Ectodermal cell (in vitro differentiated cells): ENCODE data around the gene OR14A16.

Source experiments
- H3K27ac ChIP-seq: 2 replicates; pipeline ENCODE4 v1.7.0; 2013; ENCODE audit warnings: mild to moderate bottlenecking, low read depth, low read length; ENCODE audit not compliant: insufficient read depth, poor library complexity, severe bottlenecking
- H3K27me3 ChIP-seq: 2 replicates; pipeline ENCODE4 v1.7.0; 2013; ENCODE audit warnings: mild to moderate bottlenecking, low read length; ENCODE audit not compliant: insufficient read depth, control insufficient read depth, poor library complexity, severe bottlenecking
- H3K36me3 ChIP-seq: one replicate; pipeline ENCODE4 v1.7.0; 2013; ENCODE audit warnings: low read length; ENCODE audit not compliant: control insufficient read depth, insufficient read depth
- H3K4me1 ChIP-seq: one replicate; pipeline ENCODE4 v1.7.0; 2013; ENCODE audit warnings: low read length; ENCODE audit not compliant: control insufficient read depth, insufficient read depth
- H3K4me3 ChIP-seq: 2 replicates; pipeline ENCODE4 v1.7.0; 2013; ENCODE audit warnings: low read depth, low read length, control low read depth; ENCODE audit not compliant: insufficient read depth
- H3K9me3 ChIP-seq: 2 replicates; pipeline ENCODE4 v1.7.0; 2013; ENCODE audit warnings: mild to moderate bottlenecking, low read length, moderate library complexity; ENCODE audit not compliant: control insufficient read depth
- WGBS, 2 experiments: methylation state at CpG; one replicate each; pipeline ENCODE4 v1.1.7; 2013; ENCODE audit warnings: missing lambda C conversion rate in 2 of 2; 5-methylcytosine and 5-hydroxymethylcytosine counted together

Gene OR14A16

DNA sequence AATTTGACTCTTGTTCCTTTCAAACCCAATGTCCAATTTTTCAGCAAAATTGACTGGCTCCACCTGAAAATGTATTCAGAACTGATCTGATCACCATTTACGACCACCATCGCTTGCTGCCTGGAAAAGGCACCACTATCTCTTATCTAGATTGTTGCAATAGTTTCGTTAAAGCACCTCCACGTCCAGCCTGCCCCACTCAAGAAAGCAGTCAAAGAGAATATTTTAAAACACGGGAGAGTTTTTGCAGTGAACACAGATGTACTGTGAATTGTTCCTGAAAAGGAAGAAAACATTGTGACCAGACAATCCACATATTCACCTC is 21.7 kb upstream of the OR14A16 start:
- WGBS, 2 experiments, result 85 to 92% methylated on average over 5 of the region's 5 CpGs
- no peaks in the 10 kb centered on the region for H3K9me3 ChIP-seq
- no peaks in the 10 kb centered on the region for H3K4me1 ChIP-seq
- H3K4me3 ChIP-seq, result no peak overlapping the region
- H3K27me3 ChIP-seq, result no peaks in the 10 kb centered on the region
- H3K36me3 ChIP-seq, result no peaks in the 10 kb centered on the region
- no peak overlapping the region for H3K27ac ChIP-seq

DNA sequence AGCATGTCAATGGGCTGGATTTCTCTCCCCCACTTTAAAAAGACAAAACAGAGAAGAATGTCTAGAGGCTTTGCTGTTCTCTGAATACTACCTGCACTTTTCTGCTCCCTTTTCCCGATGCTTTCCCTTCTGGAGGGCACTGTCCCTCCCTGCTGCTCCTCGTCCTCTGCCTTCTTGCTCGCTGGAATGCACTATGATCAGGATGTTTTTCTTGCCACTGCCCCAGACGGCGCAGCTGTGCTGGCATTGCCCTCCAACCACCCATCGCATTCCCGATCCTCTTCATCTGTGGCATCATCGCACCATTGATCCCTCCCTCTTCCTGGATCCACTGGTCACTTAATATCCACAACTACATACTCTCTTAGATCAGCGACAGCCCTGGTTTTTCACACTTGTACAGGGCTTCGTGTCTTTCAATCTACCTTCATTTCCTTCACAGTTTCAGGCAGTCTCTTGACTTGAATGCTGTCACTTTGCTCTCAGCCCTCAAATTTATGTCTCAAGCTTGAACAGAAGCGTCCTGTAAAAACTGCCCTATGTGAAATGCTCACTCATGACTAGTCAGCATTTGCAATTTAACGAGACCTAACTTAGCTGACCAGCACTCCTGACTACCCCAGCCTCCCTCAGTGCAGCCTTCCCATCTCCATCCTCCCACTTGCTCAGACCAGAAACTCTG is 21.2 kb upstream of the OR14A16 start:
- Histone ChIP-seq H3K9me3 (no peaks in the 10 kb centered on the region), H3K4me3 (no peak overlapping the region), H3K27ac (no peak overlapping the region), H3K4me1 (no peaks in the 10 kb centered on the region), H3K36me3 (no peaks in the 10 kb centered on the region), H3K27me3 (no peaks in the 10 kb centered on the region)
- WGBS, 2 experiments, result 80% methylated on average over 12 of the region's 12 CpGs

DNA sequence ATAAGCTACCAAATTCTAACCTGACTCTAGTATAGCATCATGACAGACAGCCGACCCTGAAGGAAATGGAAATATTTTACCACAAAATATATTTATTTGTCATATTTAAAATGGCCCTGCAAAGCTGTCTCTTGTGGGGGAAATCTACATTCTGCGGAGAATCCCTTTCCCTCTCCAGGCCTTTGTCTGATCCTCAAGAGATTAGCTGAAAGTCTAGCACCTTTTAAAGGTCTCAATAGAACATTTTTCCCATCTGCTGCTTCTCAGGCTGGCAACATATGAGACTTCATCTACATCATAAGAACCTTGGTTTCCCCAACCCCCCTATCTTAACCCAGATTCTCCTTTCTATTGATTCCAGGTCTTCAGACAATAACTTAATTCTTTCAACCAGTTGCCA is 19.5 kb upstream of the OR14A16 start:
- Histone ChIP-seq H3K27me3 (no peaks in the 10 kb centered on the region), H3K4me1 (no peaks in the 10 kb centered on the region), H3K4me3 (no peak overlapping the region), H3K9me3 (no peaks in the 10 kb centered on the region), H3K27ac (no peak overlapping the region), H3K36me3 (no peaks in the 10 kb centered on the region)
- 44 to 91% methylated on average over 1 to 2 of the region's 2 CpGs for WGBS, 2 experiments

DNA sequence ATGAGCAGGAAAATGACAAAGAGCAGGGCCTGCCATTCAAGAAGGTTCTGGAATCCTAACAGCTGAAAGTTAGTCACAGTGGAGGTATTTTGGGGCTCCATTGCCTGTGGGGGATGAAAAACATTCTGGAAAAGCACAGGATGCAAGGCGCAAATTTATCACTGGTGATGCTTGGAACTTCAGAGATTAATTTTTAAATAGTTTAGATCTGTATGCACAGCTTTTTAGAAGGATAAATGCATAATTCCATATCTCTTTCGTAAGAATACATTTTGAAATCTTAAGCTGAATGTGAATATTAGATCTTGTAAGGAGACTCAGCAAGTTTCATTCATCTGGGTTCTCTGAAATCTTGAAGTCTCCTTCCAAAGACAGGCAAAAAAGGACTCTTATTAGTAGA is 17.9 kb upstream of the OR14A16 start, which contains the start of gene OR11L1:
OR11L1 (minus strand) TSS at position 101 of the 400 bp plus-strand sequence; CDS start at position 101, 0 bp downstream.
- 89 to 95% methylated on average over 2 of the region's 2 CpGs for WGBS, 2 experiments
- no peaks in the 10 kb centered on the region for H3K36me3 ChIP-seq
- H3K27me3 ChIP-seq, result no peaks in the 10 kb centered on the region
- H3K4me1 ChIP-seq, result no peaks in the 10 kb centered on the region
- no peak within 1 kb of the TSS for H3K4me3 ChIP-seq
- H3K9me3 ChIP-seq, result no peaks in the 10 kb centered on the region
- H3K27ac ChIP-seq, result no peak within 1 kb of the TSS

DNA sequence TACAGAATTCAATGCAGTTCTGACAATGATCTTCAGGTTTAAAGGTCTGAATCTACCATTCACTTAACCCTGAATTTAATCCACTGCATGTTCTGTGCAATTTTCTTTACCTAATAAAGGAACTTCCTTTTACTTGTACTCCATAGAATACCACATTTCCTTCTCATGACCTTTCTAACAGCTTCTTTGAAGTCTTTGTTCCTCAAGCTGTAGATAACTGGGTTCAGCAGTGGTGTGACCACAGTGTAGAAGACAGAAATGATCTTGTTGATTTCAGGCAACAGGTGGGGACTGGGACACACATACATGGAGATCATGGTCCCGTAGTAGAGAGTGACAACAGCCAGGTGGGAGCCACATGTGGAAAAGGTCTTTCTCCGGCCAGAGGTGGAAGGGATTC is 16.9 kb upstream of the OR14A16 start:
- Histone ChIP-seq H3K4me1 (no peaks in the 10 kb centered on the region), H3K27me3 (no peaks in the 10 kb centered on the region), H3K9me3 (no peaks in the 10 kb centered on the region), H3K4me3 (no peak overlapping the region), H3K36me3 (no peaks in the 10 kb centered on the region), H3K27ac (no peak overlapping the region)
- 85 to 87% methylated on average over 2 of the region's 2 CpGs for WGBS, 2 experiments

DNA sequence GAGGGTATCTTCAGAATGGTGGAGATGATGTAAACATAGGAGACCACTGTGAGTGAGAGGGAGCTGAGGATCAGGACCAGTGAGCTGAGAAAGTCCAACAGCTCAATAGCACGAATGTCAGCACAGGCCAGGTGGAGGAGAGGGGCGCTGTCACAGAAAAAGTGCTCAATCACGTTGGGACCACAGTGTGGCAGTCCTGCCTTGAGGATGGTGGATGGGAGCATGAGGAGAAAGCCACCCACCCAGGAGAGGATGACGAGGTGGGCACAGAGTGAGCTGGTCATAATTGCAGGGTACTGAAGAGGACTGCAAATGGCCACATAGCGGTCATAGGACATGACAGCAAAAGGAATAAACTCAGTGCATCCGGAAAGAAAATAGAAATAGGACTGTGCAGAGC is 9.7 kb upstream of the OR14A16 start:
- Histone ChIP-seq H3K4me1 (no peaks in the 10 kb centered on the region), H3K36me3 (no peaks in the 10 kb centered on the region), H3K9me3 (no peaks in the 10 kb centered on the region), H3K27ac (no peak overlapping the region), H3K27me3 (no peaks in the 10 kb centered on the region), H3K4me3 (no peak overlapping the region)
- 56 to 60% methylated on average over 6 of the region's 6 CpGs for WGBS, 2 experiments

DNA sequence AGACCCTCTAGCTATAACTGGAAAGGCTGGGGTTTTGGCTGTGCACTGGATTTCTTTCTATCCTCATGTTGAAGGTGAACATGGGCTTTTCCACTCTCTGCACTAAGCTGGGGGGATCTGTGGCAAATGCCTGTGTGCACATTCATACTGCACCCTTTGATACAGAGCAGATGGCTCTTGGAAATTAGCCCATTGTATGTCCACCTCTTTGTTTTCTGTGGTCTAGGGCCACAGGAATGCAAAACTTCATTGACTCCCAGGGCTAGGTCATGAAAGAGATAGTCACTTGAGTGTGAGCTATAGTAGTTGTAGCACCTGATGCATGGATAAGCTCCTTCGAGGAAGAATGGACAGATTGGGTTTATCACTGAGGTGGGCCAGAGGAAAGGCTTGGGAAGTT is 5.7 kb upstream of the OR14A16 start:
- no peaks in the 10 kb centered on the region for H3K27me3 ChIP-seq
- H3K36me3 ChIP-seq, result no peaks in the 10 kb centered on the region
- H3K9me3 ChIP-seq, result no peaks in the 10 kb centered on the region
- WGBS, 2 experiments, result 0 to 2% methylated on average over 1 of the region's 1 CpG
- H3K27ac ChIP-seq, result no peak overlapping the region
- H3K4me3 ChIP-seq, result no peak overlapping the region
- no peaks in the 10 kb centered on the region for H3K4me1 ChIP-seq

DNA sequence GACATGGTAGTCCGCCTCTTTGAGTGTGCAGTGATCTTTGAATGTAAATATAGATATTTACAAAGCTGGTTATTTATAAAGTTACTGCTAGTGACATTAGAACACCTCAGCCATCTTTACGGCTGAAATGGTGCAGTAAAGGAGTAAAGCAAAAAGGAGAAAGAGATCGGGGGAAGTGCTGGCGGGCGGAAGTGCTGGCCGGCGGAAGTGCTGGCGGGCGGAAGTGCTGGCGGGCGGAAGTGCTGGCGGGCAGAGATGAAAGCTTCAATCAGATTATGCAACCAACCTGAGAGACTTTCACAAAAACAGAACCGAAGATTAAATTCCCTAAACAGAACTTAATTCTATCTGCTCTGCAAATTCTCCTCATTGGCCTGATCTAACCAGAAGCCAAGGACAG is 1.4 kb upstream of the OR14A16 start:
- H3K4me3 ChIP-seq, result no peak overlapping the region
- H3K27ac ChIP-seq, result no peak overlapping the region
- H3K36me3 ChIP-seq, result no peaks in the 10 kb centered on the region
- no peaks in the 10 kb centered on the region for H3K27me3 ChIP-seq
- H3K9me3 ChIP-seq, result peaks cover 4% of the 10 kb centered on the region
- H3K4me1 ChIP-seq, result no peaks in the 10 kb centered on the region
- 85 to 87% methylated on average over 12 to 13 of the region's 13 CpGs for WGBS, 2 experiments

DNA sequence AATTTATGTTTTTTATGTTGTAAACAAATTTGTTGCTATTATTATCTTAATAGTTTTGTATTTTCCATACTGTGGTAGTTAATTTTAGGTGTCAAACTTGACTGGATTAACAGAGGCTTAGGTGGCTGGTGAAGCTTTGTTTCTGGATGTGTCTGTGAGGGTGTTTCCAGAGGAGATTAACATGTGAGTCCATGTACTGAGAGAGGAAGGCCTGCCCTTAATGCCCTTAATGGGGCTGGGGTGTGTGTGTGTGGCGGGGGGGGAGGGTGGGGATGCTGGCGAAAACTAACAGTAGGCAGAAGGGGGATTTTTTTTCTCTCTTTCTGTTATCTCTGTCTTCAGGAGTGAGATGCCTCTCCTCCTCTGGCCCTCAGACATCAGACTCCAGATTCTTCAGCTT is 1.9 kb downstream of the OR14A16 start:
- no peaks in the 10 kb centered on the region for H3K4me1 ChIP-seq
- 67 to 68% methylated on average over 1 to 2 of the region's 2 CpGs for WGBS, 2 experiments

DNA sequence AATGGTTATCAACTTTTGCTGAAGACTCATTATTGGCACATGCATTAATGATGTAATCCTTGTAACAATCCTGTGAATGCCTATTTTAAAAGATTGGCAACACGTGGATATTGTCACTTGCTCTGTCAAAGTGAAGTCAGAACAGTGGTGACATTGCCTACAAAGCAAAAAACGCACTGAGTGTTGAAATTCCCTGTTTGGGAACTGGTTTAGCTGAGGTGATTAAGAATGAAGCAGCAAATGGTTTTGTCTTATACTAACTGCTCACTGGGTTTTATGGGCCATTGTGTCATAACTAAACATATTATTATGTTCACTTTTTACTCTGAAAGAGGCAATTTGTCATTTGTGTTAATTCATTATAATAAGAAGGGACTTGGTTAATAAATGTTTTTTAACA is 11.3 kb downstream of the OR14A16 start:
- WGBS, 2 experiments, result 45 to 47% methylated on average over 2 of the region's 2 CpGs
- no peaks in the 10 kb centered on the region for H3K36me3 ChIP-seq
- no peak overlapping the region for H3K27ac ChIP-seq
- peaks cover 2% of the 10 kb centered on the region for H3K9me3 ChIP-seq
- no peaks in the 10 kb centered on the region for H3K27me3 ChIP-seq
- H3K4me1 ChIP-seq, result no peaks in the 10 kb centered on the region
- no peak overlapping the region for H3K4me3 ChIP-seq

More for the DNA sequence above, 1.9 kb downstream of the OR14A16 start:
- H3K4me3 ChIP-seq, result no peak overlapping the region
- peaks cover 4% of the 10 kb centered on the region for H3K9me3 ChIP-seq
- no peaks in the 10 kb centered on the region for H3K27me3 ChIP-seq
- H3K36me3 ChIP-seq, result no peaks in the 10 kb centered on the region
- no peak overlapping the region for H3K27ac ChIP-seq

DNA sequence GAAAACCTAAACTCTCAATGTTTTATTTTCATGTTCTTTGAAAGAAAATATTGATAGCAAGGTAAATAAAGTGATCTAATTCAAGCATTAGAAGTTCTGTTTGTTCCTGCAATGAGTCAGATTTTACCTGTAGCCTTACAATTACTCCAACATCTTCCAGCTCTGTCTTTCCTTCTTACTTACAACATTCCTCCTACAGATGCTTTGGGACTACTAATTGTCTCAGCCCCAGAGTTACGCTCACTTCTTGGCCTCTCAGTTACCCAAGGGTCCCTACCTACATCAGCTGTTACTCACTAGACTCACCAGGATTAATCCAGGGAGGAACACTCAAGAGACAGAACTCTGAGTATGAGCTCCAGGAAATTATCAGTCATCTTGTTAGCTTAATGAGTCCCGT is 26.4 kb downstream of the OR14A16 start:
- no peaks in the 10 kb centered on the region for H3K4me1 ChIP-seq
- peaks cover 8% of the 10 kb centered on the region for H3K9me3 ChIP-seq
- H3K27me3 ChIP-seq, result no peaks in the 10 kb centered on the region
- 32 to 40% methylated on average over 2 of the region's 2 CpGs for WGBS, 2 experiments
- no peak overlapping the region for H3K4me3 ChIP-seq
- H3K27ac ChIP-seq, result no peak overlapping the region
- H3K36me3 ChIP-seq, result no peaks in the 10 kb centered on the region
